LNCaP clone FGC (cell line): ENCODE data around the gene HSD11B1.

Experiments
- DNase-seq: peaks from one replicate; pipeline ENCODE4 v3.0.0-alpha.2; 2011; ENCODE audit warnings: low read depth
- H3K4me3 ChIP-seq: 2 replicates; pipeline ENCODE4 v1.5.1; 2011; ENCODE audit warnings: mild to moderate bottlenecking, low read depth, low read length, control low read depth
- CTCF ChIP-seq: IDR thresholded peaks from 2 replicates; pipeline ENCODE4 v1.5.1; 2012; ENCODE audit warnings: mild to moderate bottlenecking; ENCODE audit not compliant: control insufficient read depth, insufficient read depth; ENCODE audit errors: extremely low read depth

The HSD11B1 gene

GRCh38 chr1:209749205-209749604 lies 44.6 kb downstream of the HSD11B1 start:
- TF ChIP-seq CTCF: no peak
- DNase-seq: no peak
- no peak overlapping the region for H3K4me3 ChIP-seq

- no peak overlapping the region for H3K4me3 ChIP-seq
- no peak for TF ChIP-seq CTCF
- DNase-seq: no peak
Observed at GRCh38 chr1:209749670-209750323, 45.2 kb downstream of the HSD11B1 start.

GRCh38 chr1:209751627-209752231 lies 47.1 kb downstream of the HSD11B1 start:
- no peak overlapping the region for H3K4me3 ChIP-seq
- no peak for TF ChIP-seq CTCF
- DNase-seq: no peak

- DNase-seq: no peak
- no peak for TF ChIP-seq CTCF
Observed at GRCh38 chr1:209752890-209753289, 48.2 kb downstream of the HSD11B1 start.

GRCh38 chr1:209755256-209755655 lies 50.6 kb downstream of the HSD11B1 start:
- no peak for TF ChIP-seq CTCF
- DNase-seq: no peak

More at GRCh38 chr1:209752890-209753289, 48.2 kb downstream of the HSD11B1 start:
- no peak overlapping the region for H3K4me3 ChIP-seq

DNA sequence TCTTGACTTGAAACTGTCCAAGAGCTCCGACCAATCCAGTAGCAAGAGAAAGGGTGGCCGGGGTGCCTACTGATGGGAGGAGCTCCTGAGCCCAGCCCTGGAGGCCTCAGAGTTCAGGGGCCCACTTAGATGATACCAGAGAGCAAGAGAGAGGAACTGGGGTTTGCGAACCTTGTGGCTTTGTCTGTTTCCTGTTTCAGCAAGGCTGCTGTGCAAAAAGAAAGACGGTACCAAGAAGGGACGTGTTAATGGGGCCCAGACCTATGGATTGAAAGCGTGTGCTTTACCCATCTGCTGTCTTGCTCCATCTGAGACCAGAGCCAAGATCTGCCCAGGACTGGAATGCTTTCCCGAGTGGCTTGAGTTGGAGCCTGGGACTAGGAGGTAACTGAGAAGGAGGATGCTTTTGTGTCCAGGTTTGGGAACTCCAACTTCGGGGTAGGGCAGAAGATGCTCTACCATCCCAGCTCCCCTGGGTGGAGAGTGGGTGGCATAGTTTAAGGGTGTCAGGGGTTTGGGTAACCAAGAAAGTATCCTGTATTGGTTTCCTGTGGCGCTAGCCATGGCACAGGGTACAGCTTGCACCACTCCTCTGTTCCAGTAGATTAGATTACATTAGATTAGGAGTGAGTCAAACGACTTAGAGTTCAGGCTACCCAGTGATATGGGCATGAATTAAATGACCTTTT lies 51.4 kb downstream of the HSD11B1 start, which contains the start of gene TRAF3IP3:
TRAF3IP3 (plus strand) TSS at position 128 of the 689 bp plus-strand sequence. CDS start 3,987 bp downstream, outside the sequence.
- no peak for TF ChIP-seq CTCF
- no peak within 1 kb of the TSS for H3K4me3 ChIP-seq
- DNase-seq: no peak

More at GRCh38 chr1:209755256-209755655, 50.6 kb downstream of the HSD11B1 start:
- no peak overlapping the region for H3K4me3 ChIP-seq
